Bone marrow (tissue), 2 donors: ENCODE results near the gene AGBL4.
"Not testable (repeated sequence)": the region's sequence is repeated elsewhere in the genome, so short reads cannot be mapped to it uniquely, and the experiment has no call there.

Source experiments
- DNase-seq, 2 donors: peaks; one replicate each; lab custom pipeline; 2025; lab: John Stamatoyannopoulos, UW

The AGBL4 gene

DNA sequence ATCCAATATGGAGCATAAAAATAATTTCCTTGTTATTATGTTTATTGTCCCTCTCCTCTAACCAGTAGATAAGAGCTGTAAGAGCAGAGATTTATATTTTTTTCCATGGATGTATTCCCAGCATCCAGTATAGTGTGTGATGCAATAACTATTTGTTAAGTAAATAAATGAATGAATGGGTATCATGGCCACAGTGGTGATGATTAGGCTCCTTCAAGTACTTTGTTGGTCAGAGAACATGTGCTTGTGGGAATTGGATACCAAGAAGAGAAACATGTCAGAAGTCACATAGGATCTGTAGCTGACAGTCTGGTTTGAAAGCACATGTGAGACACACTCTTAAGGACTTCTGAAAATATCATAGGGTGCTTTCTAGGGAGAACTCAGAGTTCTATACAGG, 588.5 kb downstream of the AGBL4 start:
- no peak for DNase-seq

DNA sequence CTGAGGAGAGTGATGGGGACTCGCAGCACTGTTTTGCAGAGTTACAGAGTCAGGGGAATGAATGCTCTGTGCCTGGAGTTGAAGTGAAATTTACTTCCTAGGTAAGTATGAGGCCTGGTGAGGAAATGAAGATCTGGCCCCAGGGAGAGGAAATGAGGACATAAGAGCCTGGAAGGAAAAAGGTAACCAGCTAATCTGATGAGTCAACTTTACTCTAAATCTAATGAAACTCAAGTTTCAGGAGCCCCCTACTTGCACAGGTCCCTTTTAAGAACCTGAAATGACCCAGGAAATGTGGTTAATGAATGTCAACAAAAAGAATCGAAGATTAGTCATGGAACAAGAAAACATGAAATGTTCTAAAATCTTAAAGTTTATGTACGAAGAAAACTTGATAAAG, 599.0 kb downstream of the AGBL4 start:
- no peak for DNase-seq

DNA sequence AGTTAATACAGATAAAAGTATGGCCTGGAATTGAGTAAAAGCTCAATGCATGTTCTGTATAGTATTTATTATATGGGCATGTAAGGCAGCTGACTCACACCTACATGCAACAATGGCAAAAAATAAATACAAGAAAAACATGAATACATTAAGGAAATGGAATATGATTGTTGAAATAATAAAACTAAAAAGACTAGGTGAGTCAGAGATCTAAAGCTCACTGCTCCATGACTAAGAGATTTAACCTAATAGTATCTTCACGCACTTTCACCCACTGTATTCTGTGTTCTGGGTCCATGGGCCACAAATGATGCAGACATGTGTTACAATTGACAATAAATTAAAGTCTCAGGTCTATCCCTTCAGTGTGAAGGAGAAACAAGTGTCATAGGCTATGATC, 607.0 kb downstream of the AGBL4 start:
- no peak for DNase-seq

DNA sequence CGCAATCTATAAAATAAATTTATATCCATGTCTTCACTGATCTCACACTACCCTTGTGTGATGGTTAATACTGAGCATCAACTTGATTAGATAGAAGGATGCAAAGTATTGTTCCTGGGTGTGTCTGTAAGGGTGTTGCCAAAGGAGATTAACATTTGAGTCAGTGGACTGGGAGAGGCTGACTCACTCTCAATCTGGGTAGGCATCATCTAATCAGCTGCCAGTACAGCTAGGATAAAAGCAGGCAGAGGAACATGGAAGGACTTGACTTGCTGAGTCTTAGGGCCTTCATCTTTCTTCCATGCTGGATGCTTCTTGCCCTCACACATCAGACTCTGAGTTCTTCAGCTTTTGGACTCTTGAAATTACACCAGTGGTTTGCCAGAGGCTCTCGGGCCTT, 615.4 kb downstream of the AGBL4 start:
- no peak for DNase-seq

DNA sequence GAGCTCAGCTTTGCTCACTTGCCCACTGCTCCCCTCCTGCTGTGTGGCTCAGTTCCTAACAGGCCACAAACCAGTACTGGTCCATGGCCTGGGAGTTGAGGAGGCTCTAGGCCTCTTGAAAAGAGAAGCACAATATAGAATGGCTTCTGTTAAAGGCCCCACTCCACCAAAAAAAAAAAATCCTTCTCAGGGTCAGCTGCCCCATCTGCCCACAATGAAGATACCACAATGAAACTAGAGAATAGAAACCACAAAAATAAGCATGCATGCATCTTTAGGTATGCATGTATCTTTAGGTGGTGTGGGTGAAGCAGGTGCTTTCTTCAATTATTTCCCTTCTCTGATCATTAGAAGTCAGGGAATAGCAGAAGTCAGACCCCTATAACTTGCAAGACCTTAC, 626.7 kb downstream of the AGBL4 start:
- no peak for DNase-seq

DNA sequence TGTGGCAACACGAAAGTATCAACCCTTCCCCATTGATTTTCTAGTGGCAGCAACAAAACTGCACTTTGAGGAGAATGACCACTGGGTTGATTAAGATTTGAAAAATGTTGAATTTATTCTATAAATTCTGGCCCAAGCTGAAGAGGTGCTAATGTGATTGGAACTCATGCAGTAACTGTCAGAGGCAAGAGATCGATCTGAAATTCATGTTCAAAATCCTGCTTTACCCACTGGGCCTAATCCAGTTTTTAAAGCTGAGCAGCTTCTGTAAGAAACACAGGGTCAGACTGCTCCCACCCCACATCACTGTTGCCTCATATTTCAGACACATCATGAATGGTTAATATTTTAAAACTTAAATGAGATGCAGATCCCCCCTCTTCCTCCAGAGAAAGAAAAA, 629.6 kb downstream of the AGBL4 start:
- DNase-seq: no peak

DNA sequence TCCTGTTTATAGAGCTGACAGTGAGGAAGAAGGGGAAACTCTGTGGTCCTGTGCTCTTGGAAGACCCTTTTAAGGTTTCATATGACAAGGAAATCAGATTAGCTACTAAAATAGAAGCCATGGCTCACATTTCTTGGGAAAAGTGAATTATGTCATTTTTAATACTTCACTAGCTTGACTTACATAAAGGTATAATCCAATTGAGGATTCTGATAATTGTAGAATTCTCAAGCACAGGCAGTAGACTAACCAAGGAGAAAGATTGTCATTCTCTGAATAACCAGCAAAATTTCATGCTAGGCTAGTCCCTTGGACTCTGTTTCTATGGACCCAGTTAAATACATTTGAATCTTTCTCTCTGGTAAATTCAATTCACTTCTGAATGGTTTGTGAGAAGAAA, 634.1 kb downstream of the AGBL4 start:
- no peak for DNase-seq

DNA sequence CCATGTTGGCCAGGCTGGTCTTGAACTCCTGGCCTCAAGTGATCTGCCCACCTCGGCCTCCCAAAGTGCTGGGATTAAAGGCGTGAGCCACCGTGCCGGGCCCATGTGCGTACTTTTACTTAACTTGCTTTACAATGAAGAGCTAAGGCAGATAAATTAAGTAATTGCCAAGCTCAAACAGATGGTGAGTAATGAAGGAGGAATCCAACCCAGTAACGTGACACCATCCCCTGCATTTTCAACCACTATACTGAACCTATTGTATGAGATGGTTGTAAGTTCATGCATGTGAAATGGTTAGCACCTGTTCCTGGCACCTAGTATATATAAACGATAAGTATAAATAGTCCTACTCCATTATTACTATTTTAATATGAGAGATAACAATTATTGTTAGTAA, 659.1 kb downstream of the AGBL4 start:
- DNase-seq: no peak

DNA sequence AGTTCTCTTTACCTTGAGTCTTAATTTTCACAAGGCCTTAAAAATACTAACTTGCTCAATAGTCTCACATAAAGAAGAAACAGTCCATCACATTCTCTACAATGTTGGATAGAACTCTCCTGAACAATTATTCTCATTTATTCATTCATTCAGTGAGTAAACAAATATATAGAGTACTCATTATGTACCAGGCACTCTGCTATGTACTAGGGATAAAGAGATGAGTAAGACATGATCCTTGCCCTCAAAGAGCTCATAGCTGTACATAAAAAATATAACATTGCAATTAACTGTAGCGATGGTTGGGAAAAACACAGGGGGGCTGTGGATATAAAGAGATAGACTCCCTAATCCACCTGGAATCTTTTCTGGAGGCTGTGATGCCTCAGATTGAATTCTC, 660.1 kb downstream of the AGBL4 start:
- DNase-seq: no peak

DNA sequence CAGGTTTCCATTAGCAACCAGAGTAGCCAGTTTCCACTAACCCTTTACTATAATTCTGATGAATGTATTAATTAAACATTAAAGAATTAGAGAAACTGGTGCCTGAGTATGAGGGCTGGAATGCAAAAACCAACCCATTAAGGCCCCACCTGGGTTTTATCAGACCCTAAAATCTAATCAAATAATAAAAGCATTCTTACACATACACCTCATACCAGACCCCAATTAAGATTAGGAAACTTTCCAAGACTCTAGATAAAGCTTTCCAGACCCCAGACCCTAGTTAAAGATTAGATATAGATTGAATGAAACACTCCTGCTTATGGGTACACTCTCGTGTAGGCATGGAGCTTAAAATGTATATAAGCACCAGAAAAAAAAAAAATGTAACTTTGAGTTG, 665.7 kb downstream of the AGBL4 start:
- DNase-seq: no peak

DNA sequence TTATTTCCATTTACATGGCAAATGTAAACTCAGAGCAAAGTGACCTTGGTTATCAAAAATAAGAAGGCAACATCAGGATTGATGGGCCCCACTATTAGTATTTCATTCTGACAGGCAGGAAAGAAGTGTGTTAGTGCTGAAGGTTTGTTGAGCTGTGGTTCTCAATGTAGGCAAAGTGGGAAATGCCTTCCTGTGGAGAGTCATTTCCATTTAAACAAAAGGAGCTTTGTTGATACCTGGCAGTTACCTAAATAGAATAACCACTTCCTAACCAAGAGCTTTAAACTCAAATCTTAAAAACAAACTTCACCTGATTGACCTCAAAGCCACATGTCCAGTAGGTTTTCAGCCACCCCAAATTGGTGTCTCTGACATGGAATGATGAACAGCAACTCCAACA, 667.2 kb downstream of the AGBL4 start:
- no peak for DNase-seq

DNA sequence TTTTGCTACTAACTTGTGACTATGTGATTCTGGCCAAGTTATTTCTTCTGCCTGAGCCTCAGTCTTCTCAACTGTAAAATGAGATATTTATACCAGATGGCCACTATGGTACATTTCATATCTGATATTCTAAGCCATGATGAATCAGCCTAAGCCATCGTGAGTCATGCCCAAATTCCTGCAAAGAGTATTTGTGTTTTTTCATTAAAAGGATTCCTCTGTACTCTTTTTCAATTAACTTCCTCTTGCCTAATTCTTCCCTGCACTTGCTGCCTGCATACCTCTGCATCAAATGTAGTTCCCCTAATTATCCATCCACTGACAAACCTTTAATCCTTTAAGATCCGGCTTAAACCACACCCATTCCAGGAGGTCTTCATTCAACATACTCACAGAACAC, 672.0 kb downstream of the AGBL4 start:
- DNase-seq: no peak

DNA sequence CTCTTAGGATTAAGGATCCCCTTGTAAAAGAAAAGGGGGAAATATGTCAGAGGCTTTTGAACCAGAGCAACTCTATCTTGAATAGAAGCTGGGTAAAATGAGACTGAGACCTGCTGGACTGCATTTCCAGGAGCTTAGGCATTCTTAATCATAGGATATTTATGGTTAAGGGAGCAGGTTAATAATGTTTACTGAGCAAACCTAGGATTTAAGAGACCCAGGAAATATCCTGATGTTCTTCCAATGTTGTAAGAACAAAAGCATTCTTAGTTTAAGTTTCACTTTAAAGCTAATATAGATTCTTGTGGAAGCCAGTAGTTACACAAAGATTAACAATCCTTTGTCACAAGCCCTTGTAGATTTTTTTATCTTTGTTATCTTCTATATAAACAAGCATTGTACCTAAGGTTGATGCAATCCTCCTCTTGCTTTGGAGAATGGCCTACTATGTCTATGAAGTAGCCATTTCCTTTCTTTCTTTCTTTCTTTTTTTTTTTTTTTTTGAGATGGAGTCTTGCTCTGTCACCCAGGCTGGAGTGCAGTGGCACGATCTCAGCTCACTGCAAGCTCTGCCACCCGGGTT, 676.9 kb downstream of the AGBL4 start:
- no peak for DNase-seq

DNA sequence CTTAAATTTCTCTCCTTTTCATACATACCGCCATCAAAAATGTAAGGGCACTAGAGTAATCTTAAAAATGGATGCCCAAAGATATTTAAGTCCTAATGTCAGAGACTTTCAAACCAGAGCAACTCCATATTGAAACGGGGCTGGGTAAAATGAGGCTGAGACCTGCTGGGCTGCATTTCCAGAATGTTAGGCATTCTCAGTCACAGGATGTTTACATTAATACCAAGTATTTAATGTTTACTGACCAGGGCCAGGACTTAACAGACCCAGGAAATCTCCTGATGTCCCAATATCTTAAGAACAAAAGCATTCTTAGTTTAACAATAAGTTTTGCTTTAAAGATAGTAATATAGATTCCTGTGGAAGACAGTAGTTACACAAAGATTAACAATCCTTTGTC, 683.2 kb downstream of the AGBL4 start:
- DNase-seq: no peak

DNA sequence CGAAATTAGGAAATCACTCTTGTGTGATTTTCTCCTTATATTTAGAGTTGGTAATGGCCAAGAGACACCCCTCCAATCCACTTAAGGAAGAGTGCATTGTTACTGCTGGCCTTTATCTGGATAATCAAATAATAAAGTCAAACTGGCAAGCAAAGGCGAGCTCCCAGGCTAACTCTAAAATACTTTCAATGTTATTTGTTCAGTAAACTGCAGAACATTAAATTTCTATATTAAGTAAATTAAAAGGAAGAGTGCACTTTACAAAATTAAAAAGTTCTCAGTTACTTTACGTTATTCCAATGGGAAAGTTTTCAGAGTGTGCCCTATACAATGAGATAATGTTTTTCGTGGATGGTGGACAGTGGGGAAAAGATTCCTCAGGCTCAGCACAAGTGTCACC, 684.7 kb downstream of the AGBL4 start:
- DNase-seq: no peak

DNA sequence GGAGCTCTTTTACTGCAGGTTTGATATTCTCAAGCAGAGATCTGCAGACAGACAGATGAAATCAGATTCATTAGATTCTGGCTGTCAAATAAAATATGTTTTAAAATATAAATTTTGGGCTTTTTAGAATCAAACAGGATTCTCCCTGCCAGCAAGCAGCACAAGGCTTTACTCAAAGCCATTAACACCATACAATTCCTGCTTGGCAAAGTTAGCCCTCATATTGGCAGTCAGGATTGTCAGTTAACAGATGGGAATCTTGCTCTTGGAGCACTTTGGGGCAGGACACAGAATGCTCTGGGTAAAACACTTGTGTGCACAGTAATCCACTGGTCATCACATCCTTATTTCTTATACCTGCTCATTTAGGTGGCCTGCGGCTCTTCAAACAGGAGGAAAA, 686.5 kb downstream of the AGBL4 start:
- DNase-seq: no peak

DNA sequence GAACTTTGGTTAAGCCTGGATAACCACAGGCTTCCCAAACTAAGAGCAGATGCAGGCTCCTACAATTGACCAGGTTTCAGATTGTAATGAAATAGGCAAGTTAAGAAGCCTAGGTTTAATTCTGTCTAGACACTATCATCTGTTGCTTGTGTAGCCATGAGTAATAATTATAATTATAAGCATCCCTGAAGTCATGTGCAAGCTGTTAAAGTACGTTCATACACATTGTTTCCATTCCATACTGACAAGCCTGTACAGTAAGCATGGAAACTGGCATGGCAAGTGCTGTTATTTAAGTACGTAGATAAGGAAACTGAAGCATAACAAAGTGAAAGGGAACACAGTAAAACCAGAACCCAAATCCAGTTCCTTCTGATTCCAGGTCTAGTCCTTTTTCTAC, 689.8 kb downstream of the AGBL4 start:
- no peak for DNase-seq

DNA sequence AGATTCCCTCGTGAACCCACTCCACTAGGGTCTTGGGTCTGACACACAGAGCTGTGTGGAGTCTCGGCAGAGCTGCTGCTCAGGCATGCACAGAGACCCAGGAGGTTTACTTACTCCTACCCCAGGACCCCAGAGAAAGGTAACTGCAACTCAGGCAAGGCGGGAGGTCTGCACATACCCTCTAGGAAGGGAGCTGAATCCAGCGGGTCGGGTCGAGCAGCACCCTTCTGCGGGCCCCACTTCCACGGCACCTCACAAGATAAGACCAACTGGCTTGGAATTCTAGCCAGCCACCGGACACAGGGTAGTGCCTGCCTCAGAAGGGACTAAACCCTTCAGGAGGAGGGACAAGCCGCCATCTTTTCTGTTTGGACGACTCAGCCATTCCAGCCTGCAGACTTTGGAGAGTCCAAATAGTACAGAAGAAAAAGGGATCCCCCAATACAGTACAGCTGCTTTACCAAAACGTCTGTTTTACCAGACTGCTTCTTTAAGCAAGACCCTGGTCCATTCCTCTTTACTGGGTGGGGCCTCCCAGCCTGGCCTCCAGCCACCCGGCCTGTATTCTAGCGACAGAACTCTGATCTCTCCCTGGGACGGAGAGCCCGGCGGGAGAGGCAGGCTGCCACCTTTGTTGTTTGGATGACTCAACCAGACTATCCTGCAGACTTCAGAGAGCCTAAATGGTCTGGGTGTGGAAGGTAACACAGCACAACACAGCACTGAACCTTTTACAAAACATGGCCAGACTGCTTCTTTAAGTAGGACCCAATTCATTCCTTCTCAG, 692.5 kb downstream of the AGBL4 start:
- no peak for DNase-seq

DNA sequence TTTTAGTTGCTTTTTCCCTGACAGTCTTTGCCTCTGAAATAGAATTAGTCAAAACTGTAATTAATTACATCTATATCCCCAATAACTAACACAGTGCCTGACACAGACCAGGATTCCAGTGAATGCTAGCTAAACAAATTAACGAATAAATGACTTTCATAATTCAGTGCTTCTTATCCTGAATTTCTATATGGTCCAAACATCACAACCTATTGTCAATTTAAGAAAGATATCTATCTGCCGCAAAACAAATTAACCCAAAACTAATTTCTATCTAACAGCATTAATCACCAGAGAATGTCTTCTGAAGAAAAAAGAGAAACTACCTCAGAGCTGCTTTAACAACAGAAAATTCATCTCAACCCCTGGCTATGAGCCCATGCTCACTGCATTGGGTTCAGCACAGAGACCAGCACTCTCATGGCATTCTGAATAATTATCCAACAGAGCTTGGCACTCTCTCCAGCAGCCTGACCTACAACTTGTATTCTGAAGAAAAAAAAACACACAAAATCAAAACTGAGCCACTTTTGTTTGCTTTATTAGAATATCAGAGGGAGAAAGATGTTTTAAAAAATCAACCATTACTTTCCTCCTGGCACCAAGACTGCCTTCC, 699.7 kb downstream of the AGBL4 start:
- DNase-seq: no peak

DNA sequence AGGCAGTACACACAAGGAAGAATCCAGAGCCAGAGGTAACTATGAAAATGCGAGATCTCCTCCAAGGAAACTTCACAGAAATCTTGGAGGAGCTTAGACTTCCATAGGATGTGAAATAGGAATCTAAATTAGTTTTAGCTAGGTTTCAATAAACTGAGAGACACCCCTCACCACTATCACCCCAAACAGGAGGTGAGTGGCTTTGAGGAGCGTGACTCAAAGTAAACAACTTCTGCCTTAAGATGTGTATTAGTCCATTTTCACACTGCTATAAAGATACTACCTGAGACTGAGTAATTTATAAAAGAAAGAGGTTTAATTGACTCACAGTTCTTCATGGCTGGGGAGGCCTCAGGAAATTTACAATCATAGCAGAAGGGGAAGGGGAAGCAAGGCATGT, 703.3 kb downstream of the AGBL4 start:
- DNase-seq: not testable (repeated sequence)

DNA sequence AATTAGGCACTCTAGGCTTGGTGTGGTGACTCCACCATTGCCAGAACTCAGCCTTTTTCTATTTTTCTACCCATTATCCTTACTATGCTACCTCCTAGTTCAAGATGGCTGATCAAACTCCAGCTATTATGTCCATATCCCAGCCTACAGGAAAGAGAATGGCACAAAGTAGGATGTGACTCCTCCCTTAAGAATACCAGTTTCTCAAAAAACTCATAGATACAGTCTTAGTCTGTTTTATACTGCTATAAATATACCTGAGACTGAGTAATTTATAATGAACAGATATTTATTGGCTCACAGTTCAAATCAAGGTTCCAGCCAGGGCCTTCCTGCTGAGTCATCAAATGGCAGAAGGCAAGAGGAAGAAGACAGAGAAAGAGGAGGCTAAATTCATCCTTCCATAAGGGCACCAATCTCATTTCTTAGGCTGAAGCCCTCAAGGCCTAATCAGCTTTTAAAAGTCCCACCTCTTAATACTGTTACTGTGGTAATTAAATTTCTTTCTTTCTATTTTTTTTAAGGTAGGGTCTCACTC, 704.3 kb downstream of the AGBL4 start:
- no peak for DNase-seq

DNA sequence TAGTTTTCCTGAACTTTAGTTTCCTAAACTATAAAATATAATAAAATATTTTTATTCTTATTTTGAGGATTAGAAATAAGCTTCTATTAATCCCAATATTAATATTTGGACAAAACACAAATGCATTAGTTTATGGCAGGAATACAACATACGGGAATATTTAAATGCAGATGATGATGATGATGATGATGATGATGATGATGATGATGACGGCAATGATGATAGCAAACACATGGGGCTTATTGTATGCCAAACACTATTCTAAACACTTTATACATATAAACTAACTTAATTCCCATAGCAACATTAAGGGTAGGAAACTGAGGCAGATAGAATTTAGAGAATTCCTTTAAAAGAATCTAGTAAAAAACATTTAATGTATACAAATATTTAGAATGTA, 705.5 kb downstream of the AGBL4 start:
- no peak for DNase-seq

DNA sequence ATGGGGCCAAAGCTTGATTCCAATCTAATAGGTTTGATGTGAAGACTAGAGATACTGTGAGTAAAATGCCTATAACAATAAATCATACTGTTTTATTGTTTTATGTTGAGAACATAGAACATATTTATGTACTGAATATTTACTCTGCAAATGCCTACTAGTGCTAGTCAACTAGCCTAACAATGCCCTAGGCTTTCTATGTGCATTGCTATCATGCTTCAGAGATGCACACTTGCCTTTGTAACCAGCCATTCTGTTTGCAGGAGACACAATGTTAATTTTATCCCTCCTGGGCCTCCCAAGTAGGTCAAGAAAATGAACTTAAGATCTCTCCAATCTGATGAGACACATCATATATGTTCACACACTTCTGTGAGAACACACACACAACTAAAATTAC, 716.3 kb downstream of the AGBL4 start:
- no peak for DNase-seq
